ENCODE results near the gene CHN2. TPM values are rescaled to one million over a fixed set of nuclear protein-coding genes. Genes with fewer than 3 reads are reported as not detected.

Gene CHN2
- polyA plus RNA-seq, 1 of the 3 experiments (the other 2 are of a cell fraction): 0.02 TPM

- Histone ChIP-seq H3K27ac (ENCODE audit: low read depth in 2 of 2, low read length in 1 of 2) (no peak overlapping the region), H2AFZ (ENCODE audit: low read depth) (no peak overlapping the region), H3K4me2 (no peak overlapping the region), H3K27me3 (ENCODE audit: insufficient read depth) (no peaks in the 10 kb centered on the region), H3K9me3 (no peaks in the 10 kb centered on the region), H3K9me2 (no peaks in the 10 kb centered on the region), H3K4me3 (ENCODE audit: low read depth in 2 of 2, low read length in 1 of 2) (no peak overlapping the region), H3F3A (replicated peaks; ENCODE audit: insufficient read depth) (no peaks in the 10 kb centered on the region), H4K20me1 (ENCODE audit: insufficient read depth) (no peaks in the 10 kb centered on the region), H3K79me2 (ENCODE audit: insufficient read depth) (no peaks in the 10 kb centered on the region), H3K9ac (no peak overlapping the region), H3K4me1 (ENCODE audit: control insufficient read depth in 1 of 2, insufficient read depth in 2 of 2, low read depth in 1 of 2, low read length in 1 of 2) (0 out of 4 replicates have a peak, but pooled peaks cover 0 to 4% of the 10 kb centered on the region in 2 experiments), H3K36me3 (replicated peaks in 1 of 2; ENCODE audit: control insufficient read depth in 1 of 2, insufficient read depth in 2 of 2, low read length in 1 of 2) (no peaks in the 10 kb centered on the region)
- ChIA-PET POLR2A (no interaction called here), CTCF (interaction anchor here (2.0 to 5.0 kb wide), 4 partner anchors 8 to 247 kb away, joined by 6 to 37 read pairs (median 13); no protein-coding TSS in a partner anchor)
- 43% methylated on average over 5 of the region's 5 CpGs for WGBS (ENCODE audit: low lambda C conversion rate)
- DNase-seq: no peak
- no peak for TF ChIP-seq RCOR1 (IDR thresholded peaks at IDR 0.05; ENCODE audit: low read length)
- no peak for TF ChIP-seq POLR2AphosphoS5 (IDR thresholded peaks at IDR 0.05; ENCODE audit: low read depth, low read length)
- TF ChIP-seq ELF1 (IDR thresholded peaks at IDR 0.05): no peak
- no peak for TF ChIP-seq EZH2phosphoT487 (IDR thresholded peaks at IDR 0.05; ENCODE audit: borderline replicate concordance, low read depth)
- no peak for TF ChIP-seq CHD2 (IDR thresholded peaks at IDR 0.05; ENCODE audit: low read length, partially characterized antibody)
- TF ChIP-seq, protein P1, sequence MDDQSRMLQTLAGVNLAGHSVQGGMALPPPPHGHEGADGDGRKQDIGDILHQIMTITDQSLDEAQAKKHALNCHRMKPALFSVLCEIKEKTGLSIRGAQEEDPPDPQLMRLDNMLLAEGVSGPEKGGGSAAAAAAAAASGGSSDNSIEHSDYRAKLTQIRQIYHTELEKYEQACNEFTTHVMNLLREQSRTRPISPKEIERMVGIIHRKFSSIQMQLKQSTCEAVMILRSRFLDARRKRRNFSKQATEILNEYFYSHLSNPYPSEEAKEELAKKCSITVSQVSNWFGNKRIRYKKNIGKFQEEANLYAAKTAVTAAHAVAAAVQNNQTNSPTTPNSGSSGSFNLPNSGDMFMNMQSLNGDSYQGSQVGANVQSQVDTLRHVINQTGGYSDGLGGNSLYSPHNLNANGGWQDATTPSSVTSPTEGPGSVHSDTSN (IDR thresholded peaks at IDR 0.05): no peak
- no peak for TF ChIP-seq MAX (IDR thresholded peaks at IDR 0.05; ENCODE audit: low read depth)
Observed at GRCh38 chr7:29353810-29354209, 159.2 kb downstream of the CHN2 start.

- no peak for TF ChIP-seq TAF1 (IDR thresholded peaks at IDR 0.05; ENCODE audit: borderline replicate concordance, low read depth, low read length)
- no peak for TF ChIP-seq JUND (IDR thresholded peaks at IDR 0.05)
- TF ChIP-seq MXI1 (IDR thresholded peaks at IDR 0.05; ENCODE audit: low read depth, low read length): no peak
- CTCF ChIA-PET: interaction anchor here (2.0 to 5.0 kb wide), 4 partner anchors 8 to 248 kb away, joined by 6 to 37 read pairs (median 13); no protein-coding TSS in a partner anchor
- POLR2A ChIA-PET: no interaction called here
- Histone ChIP-seq H3K9me2 (no peaks in the 10 kb centered on the region), H2AFZ (ENCODE audit: low read depth) (no peak overlapping the region), H3F3A (replicated peaks; ENCODE audit: insufficient read depth) (no peaks in the 10 kb centered on the region), H3K36me3 (replicated peaks in 1 of 2; ENCODE audit: control insufficient read depth in 1 of 2, insufficient read depth in 2 of 2, low read length in 1 of 2) (no peaks in the 10 kb centered on the region), H3K4me1 (ENCODE audit: control insufficient read depth in 1 of 2, insufficient read depth in 2 of 2, low read depth in 1 of 2, low read length in 1 of 2) (0 out of 4 replicates have a peak, but pooled peaks cover 0 to 4% of the 10 kb centered on the region in 2 experiments), H3K4me3 (ENCODE audit: low read depth in 2 of 2, low read length in 1 of 2) (no peak overlapping the region), H4K20me1 (ENCODE audit: insufficient read depth) (no peaks in the 10 kb centered on the region), H3K4me2 (no peak overlapping the region), H3K9ac (no peak overlapping the region), H3K79me2 (ENCODE audit: insufficient read depth) (no peaks in the 10 kb centered on the region), H3K9me3 (no peaks in the 10 kb centered on the region), H3K27me3 (ENCODE audit: insufficient read depth) (no peaks in the 10 kb centered on the region), H3K27ac (ENCODE audit: low read depth in 2 of 2, low read length in 1 of 2) (no peak overlapping the region)
- DNase-seq: no peak
- WGBS (ENCODE audit: low lambda C conversion rate): 68% methylated on average over 4 of the region's 4 CpGs
Observed at GRCh38 chr7:29354340-29354739, 159.8 kb downstream of the CHN2 start.

- Histone ChIP-seq H3K27me3 (ENCODE audit: insufficient read depth) (no peaks in the 10 kb centered on the region), H3K9ac (no peak overlapping the region), H4K20me1 (ENCODE audit: insufficient read depth) (no peaks in the 10 kb centered on the region), H3K27ac (ENCODE audit: low read depth in 2 of 2, low read length in 1 of 2) (no peak overlapping the region), H3K4me2 (no peak overlapping the region), H3K79me2 (ENCODE audit: insufficient read depth) (no peaks in the 10 kb centered on the region), H3K9me2 (no peaks in the 10 kb centered on the region), H3K9me3 (no peaks in the 10 kb centered on the region), H3K4me1 (ENCODE audit: control insufficient read depth in 1 of 2, insufficient read depth in 2 of 2, low read depth in 1 of 2, low read length in 1 of 2) (no peaks in the 10 kb centered on the region), H3K4me3 (ENCODE audit: low read depth in 2 of 2, low read length in 1 of 2) (no peak overlapping the region), H3F3A (replicated peaks; ENCODE audit: insufficient read depth) (no peaks in the 10 kb centered on the region), H3K36me3 (replicated peaks in 1 of 2; ENCODE audit: control insufficient read depth in 1 of 2, insufficient read depth in 2 of 2, low read length in 1 of 2) (no peaks in the 10 kb centered on the region), H2AFZ (ENCODE audit: low read depth) (no peak overlapping the region)
- ChIA-PET CTCF (interaction anchor here (1.2 to 5.0 kb wide), 4 partner anchors 8 to 166 kb away, joined by 3 to 37 read pairs (median 13); no protein-coding TSS in a partner anchor), POLR2A (no interaction called here)
- WGBS (ENCODE audit: low lambda C conversion rate): 68% methylated on average over 7 of the region's 7 CpGs
- DNase-seq: no peak
- TF ChIP-seq, protein P2, sequence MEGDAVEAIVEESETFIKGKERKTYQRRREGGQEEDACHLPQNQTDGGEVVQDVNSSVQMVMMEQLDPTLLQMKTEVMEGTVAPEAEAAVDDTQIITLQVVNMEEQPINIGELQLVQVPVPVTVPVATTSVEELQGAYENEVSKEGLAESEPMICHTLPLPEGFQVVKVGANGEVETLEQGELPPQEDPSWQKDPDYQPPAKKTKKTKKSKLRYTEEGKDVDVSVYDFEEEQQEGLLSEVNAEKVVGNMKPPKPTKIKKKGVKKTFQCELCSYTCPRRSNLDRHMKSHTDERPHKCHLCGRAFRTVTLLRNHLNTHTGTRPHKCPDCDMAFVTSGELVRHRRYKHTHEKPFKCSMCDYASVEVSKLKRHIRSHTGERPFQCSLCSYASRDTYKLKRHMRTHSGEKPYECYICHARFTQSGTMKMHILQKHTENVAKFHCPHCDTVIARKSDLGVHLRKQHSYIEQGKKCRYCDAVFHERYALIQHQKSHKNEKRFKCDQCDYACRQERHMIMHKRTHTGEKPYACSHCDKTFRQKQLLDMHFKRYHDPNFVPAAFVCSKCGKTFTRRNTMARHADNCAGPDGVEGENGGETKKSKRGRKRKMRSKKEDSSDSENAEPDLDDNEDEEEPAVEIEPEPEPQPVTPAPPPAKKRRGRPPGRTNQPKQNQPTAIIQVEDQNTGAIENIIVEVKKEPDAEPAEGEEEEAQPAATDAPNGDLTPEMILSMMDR (IDR thresholded peaks at IDR 0.05): no peak
- TF ChIP-seq EZH2phosphoT487 (IDR thresholded peaks at IDR 0.05; ENCODE audit: borderline replicate concordance, low read depth) (no peak), MEF2A (IDR thresholded peaks at IDR 0.05; ENCODE audit: borderline replicate concordance, low read depth) (no peak), EP300 (IDR thresholded peaks at IDR 0.05; ENCODE audit: borderline replicate concordance in 1 of 2, low read depth in 1 of 2, low read length in 1 of 2) (no peak), NRF1 (IDR thresholded peaks at IDR 0.05; ENCODE audit: low read depth, low read length) (no peak), MXI1 (IDR thresholded peaks at IDR 0.05; ENCODE audit: low read depth, low read length) (no peak), MAX (IDR thresholded peaks at IDR 0.05; ENCODE audit: low read depth) (no peak), JUND (IDR thresholded peaks at IDR 0.05) (no peak), RFX5 (IDR thresholded peaks at IDR 0.05; ENCODE audit: low read length) (no peak)
- TF ChIP-seq, protein P3, sequence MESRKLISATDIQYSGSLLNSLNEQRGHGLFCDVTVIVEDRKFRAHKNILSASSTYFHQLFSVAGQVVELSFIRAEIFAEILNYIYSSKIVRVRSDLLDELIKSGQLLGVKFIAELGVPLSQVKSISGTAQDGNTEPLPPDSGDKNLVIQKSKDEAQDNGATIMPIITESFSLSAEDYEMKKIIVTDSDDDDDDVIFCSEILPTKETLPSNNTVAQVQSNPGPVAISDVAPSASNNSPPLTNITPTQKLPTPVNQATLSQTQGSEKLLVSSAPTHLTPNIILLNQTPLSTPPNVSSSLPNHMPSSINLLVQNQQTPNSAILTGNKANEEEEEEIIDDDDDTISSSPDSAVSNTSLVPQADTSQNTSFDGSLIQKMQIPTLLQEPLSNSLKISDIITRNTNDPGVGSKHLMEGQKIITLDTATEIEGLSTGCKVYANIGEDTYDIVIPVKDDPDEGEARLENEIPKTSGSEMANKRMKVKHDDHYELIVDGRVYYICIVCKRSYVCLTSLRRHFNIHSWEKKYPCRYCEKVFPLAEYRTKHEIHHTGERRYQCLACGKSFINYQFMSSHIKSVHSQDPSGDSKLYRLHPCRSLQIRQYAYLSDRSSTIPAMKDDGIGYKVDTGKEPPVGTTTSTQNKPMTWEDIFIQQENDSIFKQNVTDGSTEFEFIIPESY (IDR thresholded peaks at IDR 0.05; ENCODE audit: borderline replicate concordance, low read depth): no peak
Observed at GRCh38 chr7:29355388-29355787, 160.8 kb downstream of the CHN2 start.
